ENCODE results near the gene CLSTN2. TPM values are rescaled to one million over a fixed set of nuclear protein-coding genes. Genes with fewer than 3 reads are reported as not detected.

CLSTN2 gene
- polyA plus RNA-seq, 3 donors: not detected

DNA sequence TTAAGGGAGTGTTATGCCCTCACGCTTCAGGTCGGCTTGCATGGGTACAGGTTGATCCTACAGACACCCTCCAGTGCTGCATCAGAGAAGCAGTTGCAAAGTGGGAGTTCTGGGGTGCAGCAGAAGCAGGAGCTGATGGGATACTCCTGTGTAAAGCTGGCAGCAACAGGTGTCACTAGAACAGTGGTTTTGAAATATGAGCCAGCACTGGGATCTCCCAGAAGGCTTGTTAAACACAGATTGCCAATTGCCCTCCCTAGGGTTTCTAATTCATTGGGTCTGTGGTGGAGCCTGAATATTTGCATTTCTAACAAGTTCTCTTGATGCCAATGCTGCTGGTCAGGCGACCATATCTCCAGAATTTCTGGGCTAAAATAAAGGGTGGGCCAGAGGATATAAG lies 350.4 kb downstream of the CLSTN2 start:
- Histone ChIP-seq H3K79me2 (ENCODE audit: insufficient read depth, low read length) (no peaks in the 10 kb centered on the region), H2AFZ (ENCODE audit: insufficient read depth, low read depth, low read length, poor library complexity, severe bottlenecking) (no peak overlapping the region), H3K27ac (ENCODE audit: low read depth in 1 of 2, low read length in 2 of 2) (no peak overlapping the region), H3K36me3 (replicated peaks in 1 of 2; ENCODE audit: control insufficient read depth in 1 of 2, insufficient read depth in 2 of 2, low read length in 2 of 2) (no peaks in the 10 kb centered on the region), H3K27me3 (ENCODE audit: control insufficient read depth in 2 of 2, insufficient read depth in 2 of 2, low read length in 2 of 2) (no peaks in the 10 kb centered on the region), H4K20me1 (ENCODE audit: insufficient read depth, low read length) (no peaks in the 10 kb centered on the region), H3K9me3 (replicated peaks in 1 of 2; ENCODE audit: control insufficient read depth in 1 of 2, insufficient read depth in 1 of 2, low read length in 2 of 2) (no peaks in the 10 kb centered on the region), H3K4me3 (replicated peaks in 1 of 3; ENCODE audit: low read depth in 2 of 3, low read length in 3 of 3) (no peak overlapping the region), H3K9ac (ENCODE audit: insufficient read depth, low read length, poor library complexity, severe bottlenecking) (no peak overlapping the region), H3K4me2 (replicated peaks; ENCODE audit: extremely low read depth, low read length, poor library complexity, severe bottlenecking) (no peak overlapping the region), H3K4me1 (ENCODE audit: control insufficient read depth in 1 of 2, insufficient read depth in 2 of 2, low read length in 2 of 2) (no peaks in the 10 kb centered on the region)
- no peak overlapping the region for H3K4me3 Mint-ChIP-seq
- TF ChIP-seq, protein P1, sequence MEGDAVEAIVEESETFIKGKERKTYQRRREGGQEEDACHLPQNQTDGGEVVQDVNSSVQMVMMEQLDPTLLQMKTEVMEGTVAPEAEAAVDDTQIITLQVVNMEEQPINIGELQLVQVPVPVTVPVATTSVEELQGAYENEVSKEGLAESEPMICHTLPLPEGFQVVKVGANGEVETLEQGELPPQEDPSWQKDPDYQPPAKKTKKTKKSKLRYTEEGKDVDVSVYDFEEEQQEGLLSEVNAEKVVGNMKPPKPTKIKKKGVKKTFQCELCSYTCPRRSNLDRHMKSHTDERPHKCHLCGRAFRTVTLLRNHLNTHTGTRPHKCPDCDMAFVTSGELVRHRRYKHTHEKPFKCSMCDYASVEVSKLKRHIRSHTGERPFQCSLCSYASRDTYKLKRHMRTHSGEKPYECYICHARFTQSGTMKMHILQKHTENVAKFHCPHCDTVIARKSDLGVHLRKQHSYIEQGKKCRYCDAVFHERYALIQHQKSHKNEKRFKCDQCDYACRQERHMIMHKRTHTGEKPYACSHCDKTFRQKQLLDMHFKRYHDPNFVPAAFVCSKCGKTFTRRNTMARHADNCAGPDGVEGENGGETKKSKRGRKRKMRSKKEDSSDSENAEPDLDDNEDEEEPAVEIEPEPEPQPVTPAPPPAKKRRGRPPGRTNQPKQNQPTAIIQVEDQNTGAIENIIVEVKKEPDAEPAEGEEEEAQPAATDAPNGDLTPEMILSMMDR (IDR thresholded peaks at IDR 0.05): no peak
- peaks cover 0 to 5% (median 0%) of the 10 kb centered on the region in 7 donors for H3K9me3 Mint-ChIP-seq
- H3K36me3 Mint-ChIP-seq: no peaks in the 10 kb centered on the region
- intact Hi-C loops (cut with micrococcal nuclease): no loop called here
- H3K27me3 Mint-ChIP-seq (ENCODE audit: low read depth in 3 of 3): peaks cover 0 to 9% (median 3%) of the 10 kb centered on the region in 3 donors
- H3K27ac Mint-ChIP-seq: peak overlapping the region in 1 of 7 donors; percentile 34
- no peak for DNase-seq
- WGBS (ENCODE audit: insufficient coverage): 84% methylated on average over 2 of the region's 3 CpGs
- no peaks in the 10 kb centered on the region for H3K4me1 Mint-ChIP-seq

DNA sequence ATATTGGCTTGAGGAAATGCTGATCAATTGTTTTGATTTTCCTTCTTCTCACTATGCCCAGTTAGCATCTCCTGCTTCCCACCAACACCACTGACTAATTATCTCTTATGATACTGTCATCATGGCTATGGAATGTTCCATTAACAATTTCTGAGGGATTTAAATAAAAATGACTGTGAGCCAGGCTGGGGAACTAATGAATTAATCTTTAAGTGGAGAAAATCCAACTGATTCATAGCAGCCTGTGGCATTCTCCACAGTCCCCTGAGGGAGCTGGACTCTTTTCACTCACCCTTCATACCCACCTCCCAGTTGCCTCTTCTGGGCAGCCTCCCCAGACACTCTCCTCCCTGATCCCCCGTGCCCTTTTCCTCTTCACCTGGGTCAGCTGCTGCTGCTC lies 353.6 kb downstream of the CLSTN2 start:
- Mint-ChIP-seq H3K27ac (no peak overlapping the region), H3K27me3 (ENCODE audit: low read depth in 3 of 3) (peaks cover 1 to 5% (median 2%) of the 10 kb centered on the region in 3 donors), H3K4me3 (no peak overlapping the region), H3K36me3 (no peaks in the 10 kb centered on the region), H3K4me1 (no peaks in the 10 kb centered on the region), H3K9me3 (peaks cover 0 to 7% (median 0%) of the 10 kb centered on the region in 7 donors)
- Histone ChIP-seq H3K36me3 (replicated peaks in 1 of 2; ENCODE audit: control insufficient read depth in 1 of 2, insufficient read depth in 2 of 2, low read length in 2 of 2) (no peaks in the 10 kb centered on the region), H3K4me3 (replicated peaks in 1 of 3; ENCODE audit: low read depth in 2 of 3, low read length in 3 of 3) (no peak overlapping the region), H3K27ac (ENCODE audit: low read depth in 1 of 2, low read length in 2 of 2) (no peak overlapping the region), H4K20me1 (ENCODE audit: insufficient read depth, low read length) (no peaks in the 10 kb centered on the region), H3K9ac (ENCODE audit: insufficient read depth, low read length, poor library complexity, severe bottlenecking) (no peak overlapping the region), H3K9me3 (replicated peaks in 1 of 2; ENCODE audit: control insufficient read depth in 1 of 2, insufficient read depth in 1 of 2, low read length in 2 of 2) (no peaks in the 10 kb centered on the region), H3K27me3 (ENCODE audit: control insufficient read depth in 2 of 2, insufficient read depth in 2 of 2, low read length in 2 of 2) (no peaks in the 10 kb centered on the region), H2AFZ (ENCODE audit: insufficient read depth, low read depth, low read length, poor library complexity, severe bottlenecking) (no peak overlapping the region), H3K79me2 (ENCODE audit: insufficient read depth, low read length) (no peaks in the 10 kb centered on the region), H3K4me2 (replicated peaks; ENCODE audit: extremely low read depth, low read length, poor library complexity, severe bottlenecking) (no peak overlapping the region), H3K4me1 (ENCODE audit: control insufficient read depth in 1 of 2, insufficient read depth in 2 of 2, low read length in 2 of 2) (no peaks in the 10 kb centered on the region)
- no CpG with 5 or more reads among the region's 1 CpG for WGBS (ENCODE audit: insufficient coverage)
- DNase-seq: no peak
- intact Hi-C loops (cut with micrococcal nuclease): no loop called here
- TF ChIP-seq, protein P1 (IDR thresholded peaks at IDR 0.05): no peak
